HepG2 (cell line): ENCODE measurements around the gene CEP97. TPM values are rescaled to one million over a fixed set of nuclear protein-coding genes. Genes with fewer than 3 reads are reported as not detected.

Source experiments
- ATAC-seq: fragments of 200-7000 bp; cut with Tn5 transposase; 3 replicates; pipeline ENCODE4 v1.9.1; 2020; ENCODE audit warnings: mild to moderate bottlenecking, moderate library complexity
- BruUV-seq: library from RNA; stranded (reverse); fragments of 400-500 nt; replicated peaks from 2 replicates; lab custom pipeline; 2021; lab: Mats Ljungman, UMichigan
- CTCF ChIA-PET: fragments of 300-600 bp; formaldehyde crosslinking; extraction: SDS; loops from one replicate; lab custom pipeline; 2021; ENCODE audit warnings: low total read pairs, inconsistent platforms, low intra/inter-chr PET ratio; lab: Yijun Ruan, JAX
- POLR2A ChIA-PET: fragments of 350-600 bp; sonication (Branson Sonifier 250); formaldehyde crosslinking; loops from one replicate; lab custom pipeline; 2020; ENCODE audit warnings: antibody characterized with exemption, inconsistent platforms; lab: Yijun Ruan, JAX
- DNase-seq: peaks from one replicate; pipeline ENCODE4 v3.0.0-alpha.2; 2015; ENCODE audit warnings: low spot score
- FAIRE-seq: peaks from 3 replicates; lab custom pipeline; 2011; peaks lifted over from hg19 to GRCh38; lab: Jason Lieb, UNC
- H2AFZ ChIP-seq: one replicate; pipeline ENCODE4 v1.6.1; 2011; ENCODE audit warnings: low read length, inconsistent platforms
- H3K27ac ChIP-seq: fragments of 300-600 bp; 3 replicates; pipeline ENCODE4 v1.8.0; 2011; ENCODE audit warnings: mixed run types, mild to moderate bottlenecking, mixed read lengths, low read length, inconsistent platforms; ENCODE audit not compliant: insufficient read depth; ENCODE audit errors: extremely low read length
- H3K27me3 ChIP-seq, 2 experiments: fragments of 200-600 bp in 1 of 2; 2 replicates in 1 of 2; 3 replicates in 1 of 2; pipeline versions ENCODE4 v1.6.0 to v1.8.0; 2011; ENCODE audit warnings: low read length in 2 of 2, mild to moderate bottlenecking in 2 of 2, moderate library complexity in 2 of 2, inconsistent platforms in 1 of 2; ENCODE audit not compliant: insufficient read depth in 2 of 2, control insufficient read depth in 1 of 2
- H3K36me3 ChIP-seq, 2 experiments: fragments of 200-600 bp in 1 of 2; replicated peaks in 1 of 2; 2 replicates in 1 of 2; 3 replicates in 1 of 2; pipeline versions ENCODE4 v1.5.1 to v1.8.0; 2011; ENCODE audit warnings: low read length in 2 of 2, inconsistent platforms in 1 of 2; ENCODE audit not compliant: insufficient read depth in 2 of 2, control insufficient read depth in 1 of 2
- H3K4me1 ChIP-seq: 2 replicates; pipeline ENCODE4 v1.5.1; 2012; ENCODE audit warnings: low read length, inconsistent platforms; ENCODE audit not compliant: insufficient read depth
- H3K4me2 ChIP-seq: 2 replicates; pipeline ENCODE4 v1.6.0; 2011; ENCODE audit warnings: low read depth, low read length, inconsistent platforms
- H3K4me3 ChIP-seq, 3 experiments: fragments of 200-600 bp in 1 of 3; sonication (generic), shearing (Covaris generic) in 1 of 3; replicated peaks in 1 of 3; 2 replicates each; pipeline ENCODE4 v1.5.1; 2011 to 2016; ENCODE audit warnings: low read length in 3 of 3, inconsistent platforms in 2 of 3, low read depth in 2 of 3, mild to moderate bottlenecking in 2 of 3, control low read depth in 1 of 3, mixed read lengths in 1 of 3; ENCODE audit not compliant: insufficient read depth in 1 of 3
- H3K79me2 ChIP-seq: one replicate; pipeline ENCODE4 v1.6.1; 2011; ENCODE audit warnings: low read length, inconsistent platforms; ENCODE audit not compliant: insufficient read depth
- H3K9ac ChIP-seq: 2 replicates; pipeline ENCODE4 v1.6.0; 2011; ENCODE audit warnings: mild to moderate bottlenecking, low read depth, low read length, inconsistent platforms; ENCODE audit not compliant: insufficient read depth
- H3K9me3 ChIP-seq: 2 replicates; pipeline ENCODE4 v1.5.1; 2012; ENCODE audit warnings: mild to moderate bottlenecking, low read length
- H4K20me1 ChIP-seq: 2 replicates; pipeline ENCODE4 v1.6.0; 2011; ENCODE audit warnings: inconsistent platforms, mild to moderate bottlenecking, low read length, moderate library complexity; ENCODE audit not compliant: insufficient read depth
- BRF2 ChIP-seq: sonication (generic); formaldehyde crosslinking; IDR thresholded peaks from 2 replicates; pipeline ENCODE4 v1.8.1; 2022; ENCODE audit warnings: mild to moderate bottlenecking, missing genetic modification reagents
- EZH2 ChIP-seq: conservative IDR thresholded peaks from 2 replicates; pipeline ENCODE4 v1.6.1; 2012; ENCODE audit warnings: mild to moderate bottlenecking, low read depth, low read length, moderate library complexity
- GPN1 ChIP-seq: sonication (generic); formaldehyde crosslinking; IDR thresholded peaks from 2 replicates; pipeline ENCODE4 v1.5.1; 2020; ENCODE audit warnings: missing genetic modification reagents, borderline replicate concordance
- HBP1 ChIP-seq: IDR thresholded peaks from 2 replicates; pipeline ENCODE4 v1.6.1; 2016; ENCODE audit warnings: low read depth, control low read depth
- HOXA7 ChIP-seq: sonication (generic); formaldehyde crosslinking; IDR thresholded peaks from 2 replicates; pipeline ENCODE4 v1.8.1; 2022; ENCODE audit warnings: mild to moderate bottlenecking, missing genetic modification reagents, moderate library complexity
- RXRA ChIP-seq: sonication (generic); formaldehyde crosslinking; IDR thresholded peaks from 2 replicates; pipeline ENCODE4 v1.5.1; 2020; ENCODE audit warnings: missing genetic modification reagents
- SALL2 ChIP-seq: sonication (generic); formaldehyde crosslinking; IDR thresholded peaks from 2 replicates; pipeline ENCODE4 v1.8.1; 2023; ENCODE audit warnings: mild to moderate bottlenecking, missing genetic modification reagents, inconsistent platforms
- STAT5B ChIP-seq: sonication (generic); formaldehyde crosslinking; IDR thresholded peaks from 2 replicates; pipeline ENCODE4 v1.4.0; 2020; ENCODE audit warnings: missing genetic modification reagents
- XBP1 ChIP-seq: sonication (generic); formaldehyde crosslinking; IDR thresholded peaks from 2 replicates; pipeline ENCODE4 v1.5.0; 2020; ENCODE audit warnings: missing genetic modification reagents
- ZFAT ChIP-seq: sonication (generic); formaldehyde crosslinking; conservative IDR thresholded peaks from 2 replicates; pipeline ENCODE4 v1.8.1; 2023; ENCODE audit warnings: missing genetic modification reagents, inconsistent platforms
- ZNF317 ChIP-seq: sonication (generic); formaldehyde crosslinking; IDR thresholded peaks from 2 replicates; pipeline ENCODE4 v1.5.0; 2020; ENCODE audit warnings: mild to moderate bottlenecking, missing genetic modification reagents
- ZNF577 ChIP-seq: sonication (generic); formaldehyde crosslinking; IDR thresholded peaks from 2 replicates; pipeline ENCODE4 v1.4.0; 2020; ENCODE audit warnings: mild to moderate bottlenecking, low read depth, missing genetic modification reagents, borderline replicate concordance
- ZNF607 ChIP-seq: sonication (generic); formaldehyde crosslinking; IDR thresholded peaks from 2 replicates; pipeline ENCODE4 v1.5.1; 2020; ENCODE audit warnings: missing genetic modification reagents, mild to moderate bottlenecking, borderline replicate concordance
- ZNF652 ChIP-seq: IDR thresholded peaks from 2 replicates; pipeline ENCODE4 v1.6.1; 2016; ENCODE audit warnings: low read depth, borderline replicate concordance
- ZNF841 ChIP-seq: sonication (generic); formaldehyde crosslinking; IDR thresholded peaks from 2 replicates; pipeline ENCODE4 v1.8.1; 2023; ENCODE audit warnings: missing genetic modification reagents, borderline replicate concordance
- WGBS: methylation state at CpG from one replicate; pipeline ENCODE4 v1.1.6; 2017; ENCODE audit warnings: low lambda C conversion rate; 5-methylcytosine and 5-hydroxymethylcytosine counted together
- in situ Hi-C: cut with HindIII; loops from 2 replicates; pipeline ENCODE4 v1.10.0; 2017; ENCODE audit warnings: low pct_unique_long_range_greater_than_20kb; ENCODE audit not compliant: extremely low pct_ligation_motif_present
- intact Hi-C: fragments of 100-400 bp; cut with micrococcal nuclease; formaldehyde crosslinking; loops from one replicate; pipeline ENCODE4 v1.10.0; 2022; ENCODE audit not compliant: unreplicated experiment
- polyA plus RNA-seq, 8 experiments: library from polyadenylated mRNA; depleted of rRNA in 3 of 8; stranded (reverse) in 7 of 8; unstranded in 1 of 8; fragments of >200 nt; fragmentation: Illumina TruSeq in 4 of 8; extraction: Trizol in 4 of 8; gene quantifications; 2 replicates each; pipeline versions ENCODE4 v1.2.1 to v1.2.3, GENCODE V29; 2011 to 2016; ENCODE audit warnings: low read depth in 4 of 8, missing spikeins in 1 of 8, mixed read lengths in 1 of 8; ENCODE audit not compliant: insufficient read depth in 1 of 8
- total RNA-seq, 5 experiments: library from RNA; depleted of rRNA; stranded (reverse); fragments of >200 nt; fragmentation: Illumina TruSeq; extraction: Trizol; gene quantifications; 2 replicates each; pipeline ENCODE4 v1.2.3, GENCODE V29; 2016; ENCODE audit warnings: low read depth in 1 of 5
- TF ChIP-seq, protein P1 (sequence below): sonication (generic); formaldehyde crosslinking; IDR thresholded peaks from 2 replicates; pipeline ENCODE4 v1.8.1; 2023; ENCODE audit warnings: mild to moderate bottlenecking, missing genetic modification reagents
- TF ChIP-seq, protein P2 (sequence below): sonication (generic); formaldehyde crosslinking; IDR thresholded peaks from 2 replicates; pipeline ENCODE4 v1.8.1; 2023; ENCODE audit warnings: missing genetic modification reagents, mild to moderate bottlenecking, borderline replicate concordance
- TF ChIP-seq, protein P3 (sequence below): sonication (generic); formaldehyde crosslinking; IDR thresholded peaks from 2 replicates; pipeline ENCODE4 v1.5.0; 2020; ENCODE audit warnings: missing genetic modification reagents

CEP97 gene
- total and polyA plus RNA-seq, 2 of the 13 experiments (the other 11 are each of a cell fraction or from before 2014, with no cell fraction given) = 0.99 to 6.5 TPM

DNA sequence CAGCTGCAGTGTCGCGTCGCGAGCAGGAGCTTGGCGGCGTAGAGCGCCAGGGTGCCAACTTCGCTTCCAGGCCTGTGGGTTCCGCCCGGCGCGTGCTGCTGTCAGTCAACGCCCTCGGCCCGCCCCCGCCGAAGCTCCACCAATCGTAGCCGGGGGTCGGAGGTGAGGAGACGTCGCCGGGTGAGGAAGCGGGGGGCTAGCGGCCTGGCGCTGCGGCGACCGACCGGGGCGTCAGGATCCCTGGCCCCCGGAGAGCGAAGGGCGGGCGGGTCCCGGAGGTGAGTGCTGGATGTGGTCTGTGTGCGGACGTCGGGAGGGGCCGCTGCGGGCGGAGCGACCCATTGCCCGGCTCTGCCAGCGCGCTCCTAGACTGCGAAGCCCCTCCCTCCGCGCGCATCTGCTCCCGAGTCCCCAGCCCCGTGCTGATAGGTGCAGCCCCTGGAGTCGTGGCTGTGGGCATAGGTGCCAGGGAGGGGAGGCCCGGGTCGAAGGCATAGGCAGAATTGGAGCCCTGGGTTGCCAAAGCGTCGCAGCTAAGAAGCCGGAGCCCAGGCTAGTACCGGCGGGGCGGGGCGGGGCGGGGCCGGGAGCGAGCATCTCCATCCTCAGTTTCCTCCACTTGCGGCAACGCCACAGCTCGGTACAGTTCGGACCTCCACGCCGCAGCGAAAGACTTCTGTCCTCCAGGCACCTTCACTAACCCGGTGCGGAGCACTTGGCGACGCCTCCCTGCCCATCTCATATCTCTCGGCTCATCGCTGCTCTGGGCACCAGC, 54.8 kb downstream of the CEP97 start, which contains the start of gene NXPE3:
TSS of gene NXPE3 (plus strand) at position 165 of the 775 bp plus-strand sequence. CDS start 6,386 bp downstream, outside the sequence.
- Histone ChIP-seq H3K9ac (peak within 1 kb of the TSS; percentile 65), H2AFZ (peak within 1 kb of the TSS; percentile 98), H3K4me2 (peak within 1 kb of the TSS; percentile 99), H3K27me3 (no peaks in the 10 kb centered on the region; a peak in 1 of 5 replicates), H3K27ac (no peak within 1 kb of the TSS), H4K20me1 (no peaks in the 10 kb centered on the region), H3K4me1 (peaks cover 25% of the 10 kb centered on the region), H3K9me3 (no peaks in the 10 kb centered on the region), H3K4me3 (peak within 1 kb of the TSS; percentile 68 to 89 (median 72)), H3K79me2 (no peaks in the 10 kb centered on the region), H3K36me3 (no peaks in the 10 kb centered on the region)
- 17% methylated on average over 1 of the region's 78 CpGs for WGBS
- in situ Hi-C loops = no loop called here
- no TSS peak for BruUV-seq
- POLR2A ChIA-PET = interaction anchor here (1.4 to 1.8 kb wide), 4 partner anchors 49 to 101 kb away, joined by 3 to 7 read pairs (median 6); partner anchors contain the start of genes CEP97, NFKBIZ and ZBTB11
- intact Hi-C loops = loop anchor here (5.0 kb wide), 2 partner anchors 57 to 92 kb away; partner anchors contain the start of genes CEP97 and RPL24
- DNase-seq (peak; percentile 65), FAIRE-seq (no peak), ATAC-seq (peak; percentile 97)
- CTCF ChIA-PET = no interaction called here
- TF ChIP-seq EZH2 (no peak), BRF2 (CRISPR knock-in tag) (peak; percentile 84; the same call in 1 of the 2 replicates), ZNF317 (CRISPR knock-in tag) (peak; percentile 75; the same call in 1 of the 2 replicates), HBP1 (no peak), ZNF841 (CRISPR knock-in tag) (no peak), SALL2 (CRISPR knock-in tag) (peak; percentile 43; the same call in 1 of the 2 replicates), GPN1 (CRISPR knock-in tag) (0 out of 2 replicates have a peak, but pooled peaks have one; percentile 38), ZFAT (CRISPR knock-in tag) (no peak), XBP1 (CRISPR knock-in tag) (no peak), ZNF607 (CRISPR knock-in tag) (peak; percentile 78; the same call in 1 of the 2 replicates), RXRA (CRISPR knock-in tag) (peak; percentile 71), HOXA7 (CRISPR knock-in tag) (no peak), STAT5B (CRISPR knock-in tag) (no peak), ZNF577 (CRISPR knock-in tag) (no peak), ZNF652 (no peak)
- TF ChIP-seq, protein P1, sequence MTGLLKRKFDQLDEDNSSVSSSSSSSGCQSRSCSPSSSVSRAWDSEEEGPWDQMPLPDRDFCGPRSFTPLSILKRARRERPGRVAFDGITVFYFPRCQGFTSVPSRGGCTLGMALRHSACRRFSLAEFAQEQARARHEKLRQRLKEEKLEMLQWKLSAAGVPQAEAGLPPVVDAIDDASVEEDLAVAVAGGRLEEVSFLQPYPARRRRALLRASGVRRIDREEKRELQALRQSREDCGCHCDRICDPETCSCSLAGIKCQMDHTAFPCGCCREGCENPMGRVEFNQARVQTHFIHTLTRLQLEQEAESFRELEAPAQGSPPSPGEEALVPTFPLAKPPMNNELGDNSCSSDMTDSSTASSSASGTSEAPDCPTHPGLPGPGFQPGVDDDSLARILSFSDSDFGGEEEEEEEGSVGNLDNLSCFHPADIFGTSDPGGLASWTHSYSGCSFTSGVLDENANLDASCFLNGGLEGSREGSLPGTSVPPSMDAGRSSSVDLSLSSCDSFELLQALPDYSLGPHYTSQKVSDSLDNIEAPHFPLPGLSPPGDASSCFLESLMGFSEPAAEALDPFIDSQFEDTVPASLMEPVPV (CRISPR knock-in tag) = peak; percentile 94
- TF ChIP-seq, protein P2, sequence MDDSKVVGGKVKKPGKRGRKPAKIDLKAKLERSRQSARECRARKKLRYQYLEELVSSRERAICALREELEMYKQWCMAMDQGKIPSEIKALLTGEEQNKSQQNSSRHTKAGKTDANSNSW (CRISPR knock-in tag) = peak; percentile 28; the same call in 1 of the 2 replicates
- TF ChIP-seq, protein P3, sequence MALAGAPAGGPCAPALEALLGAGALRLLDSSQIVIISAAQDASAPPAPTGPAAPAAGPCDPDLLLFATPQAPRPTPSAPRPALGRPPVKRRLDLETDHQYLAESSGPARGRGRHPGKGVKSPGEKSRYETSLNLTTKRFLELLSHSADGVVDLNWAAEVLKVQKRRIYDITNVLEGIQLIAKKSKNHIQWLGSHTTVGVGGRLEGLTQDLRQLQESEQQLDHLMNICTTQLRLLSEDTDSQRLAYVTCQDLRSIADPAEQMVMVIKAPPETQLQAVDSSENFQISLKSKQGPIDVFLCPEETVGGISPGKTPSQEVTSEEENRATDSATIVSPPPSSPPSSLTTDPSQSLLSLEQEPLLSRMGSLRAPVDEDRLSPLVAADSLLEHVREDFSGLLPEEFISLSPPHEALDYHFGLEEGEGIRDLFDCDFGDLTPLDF (CRISPR knock-in tag) = peak; percentile 66
